Measurements from ENCODE around the gene HPSE.

- no peak for TF ChIP-seq REST (IDR thresholded peaks at IDR 0.05)
- no peak for TF ChIP-seq CTCF (IDR thresholded peaks at IDR 0.05; ENCODE audit: low read depth, low read length, missing input control)
- no peak for TF ChIP-seq SP1 (IDR thresholded peaks at IDR 0.05)
- TF ChIP-seq FOXA1 (IDR thresholded peaks at IDR 0.05), result no peak
- TF ChIP-seq TAF1 (conservative IDR thresholded peaks at IDR 0.05), result no peak
- no peak for TF ChIP-seq RXRA (IDR thresholded peaks at IDR 0.05)
- TF ChIP-seq GABPA (IDR thresholded peaks at IDR 0.05 in 1 of 2, conservative IDR thresholded peaks at IDR 0.05 in 1 of 2), result no peak
- no peak for TF ChIP-seq ATF3 (IDR thresholded peaks at IDR 0.05)
- no peak for TF ChIP-seq ZBTB33 (IDR thresholded peaks at IDR 0.05)
These were observed 18.9 kb upstream of the HPSE start for GRCh38 chr4:83353516-83353915.

Data from liver (tissue), 3 donors.